Embryonic facial prominence (tissue), 1 donor: ENCODE data around the gene IQCC.
"Not testable (repeated sequence)": the region's sequence is repeated elsewhere in the genome, so short reads cannot be mapped to it uniquely, and the experiment has no call there.

Experiments
- DNase-seq: peaks from one replicate; pipeline ENCODE4 v3.0.0-alpha.2; 2016; ENCODE audit errors: extremely low spot score

The IQCC gene

DNA sequence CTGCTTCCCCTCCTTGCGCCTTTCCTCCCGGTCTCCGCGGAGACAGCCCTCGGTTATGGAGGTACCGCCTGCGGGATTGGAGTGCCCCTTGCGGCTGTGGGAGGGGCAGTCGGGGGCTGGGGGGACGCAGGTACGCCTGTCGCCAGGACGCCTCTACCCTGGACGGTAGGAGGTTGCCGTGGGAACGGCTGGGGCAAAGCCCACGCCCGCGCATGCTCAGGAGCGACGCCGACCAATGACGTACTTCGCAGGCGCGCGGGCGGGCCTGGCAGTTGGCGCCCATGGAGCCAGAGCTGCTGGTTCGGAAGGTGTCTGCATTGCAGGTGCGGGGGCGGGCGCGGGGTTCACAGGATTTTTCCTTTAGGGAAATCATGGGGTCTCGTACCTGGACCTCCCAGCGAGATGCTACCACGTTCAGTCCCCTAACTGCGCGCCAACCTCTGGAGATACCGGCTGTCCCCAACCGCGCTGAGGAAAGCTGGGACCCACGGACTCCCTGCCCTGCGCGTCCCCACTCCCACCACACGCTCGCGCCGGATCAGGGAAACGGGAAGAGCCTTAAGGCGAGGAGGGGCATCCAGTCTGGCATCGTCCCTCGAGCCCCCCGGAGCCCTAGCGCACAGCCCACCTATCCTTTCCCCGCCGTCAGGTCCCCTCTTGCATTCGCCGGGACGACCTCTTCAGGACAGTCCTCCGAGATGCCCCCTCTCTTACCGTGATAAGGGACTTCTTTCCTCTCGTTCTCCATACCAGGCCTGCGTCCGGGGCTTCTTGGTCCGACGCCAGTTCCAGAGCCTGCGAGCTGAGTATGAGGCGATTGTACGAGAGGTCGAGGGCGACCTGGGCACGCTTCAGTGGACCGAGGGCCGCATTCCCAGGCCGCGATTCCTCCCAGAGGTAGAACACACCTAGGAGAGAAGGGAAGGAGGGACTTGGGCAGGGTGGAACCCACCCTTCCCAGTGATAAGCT is at the start of gene IQCC:
Gene IQCC, plus strand, starts transcription at position 271 of the 970 bp plus-strand sequence. Its CDS starts 11 bp downstream, at position 282.
- DNase-seq, result peak; percentile 74

GRCh38 chr1:32159189-32159588 is 46.3 kb upstream of the IQCC start:
- DNase-seq, result no peak

DNA sequence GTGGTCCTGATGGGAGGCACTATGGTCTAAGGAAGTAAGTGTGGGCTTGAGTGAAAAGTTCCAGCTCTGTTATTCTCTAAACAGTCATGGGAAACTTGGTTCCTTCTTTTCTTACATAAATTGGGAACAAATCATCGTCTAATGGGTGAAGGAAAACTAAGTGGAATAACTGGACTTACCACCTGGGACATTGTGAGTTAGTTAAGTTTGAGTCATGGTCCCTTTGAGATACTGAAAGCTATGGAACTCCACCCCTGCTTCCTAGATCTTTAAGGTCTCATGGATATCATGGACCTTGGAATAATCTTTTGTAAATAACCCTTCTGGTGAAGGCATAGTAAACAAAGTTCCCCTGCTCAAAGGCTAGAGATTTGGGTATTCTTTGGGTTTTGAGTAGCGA is 42.1 kb upstream of the IQCC start:
- DNase-seq, result no peak

DNA sequence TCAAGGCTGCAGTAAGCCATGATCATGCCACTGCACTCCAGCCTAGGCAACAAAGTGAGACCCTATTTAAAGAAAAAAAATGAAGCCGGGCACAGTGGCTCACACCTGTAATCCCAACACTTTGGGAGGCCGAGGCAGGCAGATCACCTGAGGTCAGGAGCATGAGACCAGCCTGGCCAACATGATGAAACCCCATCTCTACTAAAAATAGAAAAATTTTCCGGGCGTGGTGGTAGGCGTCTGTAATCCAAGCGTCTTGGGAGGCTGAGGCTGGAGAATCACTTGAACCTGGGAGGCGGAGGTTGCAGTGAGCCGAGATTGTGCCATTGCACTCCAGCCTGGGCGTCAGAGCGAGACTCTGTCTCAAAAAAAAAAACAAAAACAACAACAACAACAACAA is 39.8 kb upstream of the IQCC start:
- DNase-seq, result not testable (repeated sequence)

- DNase-seq, result no peak
These were observed 34.5 kb upstream of the IQCC start for GRCh38 chr1:32170991-32171390.

- DNase-seq, result no peak
These were observed 32.7 kb upstream of the IQCC start for GRCh38 chr1:32172621-32173245.

DNA sequence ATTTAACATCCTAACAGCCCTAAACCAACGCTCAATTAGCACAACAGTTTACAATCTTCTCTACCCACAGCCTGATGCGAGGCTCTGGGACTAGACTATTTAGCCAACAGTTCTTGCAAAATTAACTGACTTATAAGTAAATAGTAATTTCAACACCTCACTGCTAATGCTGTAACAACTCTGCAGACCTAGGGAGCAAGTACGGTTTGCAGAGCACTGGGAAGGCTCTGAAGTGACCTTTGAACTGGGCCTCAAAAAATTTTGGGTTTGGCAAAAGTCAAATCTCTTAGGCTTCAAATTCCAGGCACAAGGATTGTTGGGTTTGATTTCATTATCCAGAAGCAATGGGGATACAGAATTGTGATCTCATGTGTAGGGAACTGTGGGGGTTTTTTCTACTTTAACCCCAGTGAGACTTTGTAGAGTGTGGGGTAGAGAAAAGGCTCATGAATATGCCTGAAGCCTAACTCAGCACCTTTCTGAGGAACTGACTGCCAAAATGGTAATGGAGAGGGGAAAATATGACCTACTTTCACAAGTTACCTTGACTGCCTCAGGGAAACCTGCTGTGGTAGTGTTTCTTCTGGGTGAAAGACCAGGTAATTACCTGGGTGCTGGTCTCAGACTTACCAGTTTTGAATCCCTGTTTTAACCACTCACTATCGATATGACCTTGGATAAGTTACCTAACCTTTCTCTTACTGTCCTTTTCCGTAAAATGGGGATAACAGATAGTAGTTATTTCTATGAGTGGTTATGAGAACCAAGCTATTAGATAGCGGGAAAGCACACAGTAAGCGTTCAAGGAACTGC is 26.9 kb upstream of the IQCC start:
- DNase-seq, result no peak

DNA sequence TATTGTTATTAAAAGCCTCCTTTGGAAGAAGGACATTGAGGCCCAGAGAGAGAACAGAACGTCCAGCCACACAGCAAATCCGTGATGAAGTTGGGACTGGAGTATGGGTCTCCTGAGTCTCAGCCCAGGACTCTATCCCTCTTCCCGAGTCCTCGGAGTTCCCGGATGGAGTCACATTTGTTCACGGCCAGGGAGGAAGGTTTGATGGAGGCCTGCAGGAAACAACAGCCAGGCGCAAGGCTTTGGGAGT is 26.4 kb upstream of the IQCC start:
- DNase-seq, result no peak

- peak; percentile 82 for DNase-seq
These were observed 25.9 kb upstream of the IQCC start, which contains the start of gene TXLNA for GRCh38 chr1:32179443-32180185. TSS of gene TXLNA (plus strand) at chr1:32179675. CDS start at chr1:32180346, 671 bp downstream.

DNA sequence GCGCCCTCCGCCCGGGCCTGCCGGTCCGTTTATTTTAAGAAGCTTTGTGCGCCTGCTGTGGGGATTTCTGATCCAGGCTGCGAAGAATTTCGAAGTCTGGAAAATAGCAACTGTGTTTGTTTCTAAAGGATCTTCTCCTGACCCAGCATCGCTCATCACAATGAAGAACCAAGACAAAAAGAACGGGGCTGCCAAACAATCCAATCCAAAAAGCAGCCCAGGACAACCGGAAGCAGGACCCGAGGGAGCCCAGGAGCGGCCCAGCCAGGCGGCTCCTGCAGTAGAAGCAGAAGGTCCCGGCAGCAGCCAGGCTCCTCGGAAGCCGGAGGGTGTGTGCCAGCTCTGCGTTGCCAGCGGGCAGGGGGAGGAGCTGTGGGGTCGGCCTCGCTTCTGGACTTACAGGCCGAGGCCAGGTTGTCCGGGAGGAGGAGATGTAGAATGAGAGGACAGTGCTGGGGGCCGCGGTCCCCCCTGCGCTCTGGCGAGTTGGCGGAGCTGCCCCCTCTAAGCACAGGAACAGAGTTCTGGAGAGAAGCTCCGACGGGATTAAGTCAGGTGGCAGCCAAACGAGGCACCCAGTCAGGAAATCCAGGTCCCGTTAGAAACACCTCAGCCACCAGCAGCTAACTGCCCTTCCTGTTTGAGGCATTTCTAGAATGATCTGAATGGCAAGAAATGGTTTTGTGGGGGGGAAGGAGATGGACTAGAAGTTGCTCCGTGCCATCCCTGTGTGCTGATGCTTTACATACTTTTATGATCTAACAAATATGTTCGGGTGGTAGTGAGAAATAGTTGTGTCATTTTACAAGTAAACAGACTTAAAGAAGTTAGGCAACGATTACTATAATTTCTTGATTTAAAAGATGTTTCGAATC is 25.0 kb upstream of the IQCC start:
- no peak for DNase-seq

DNA sequence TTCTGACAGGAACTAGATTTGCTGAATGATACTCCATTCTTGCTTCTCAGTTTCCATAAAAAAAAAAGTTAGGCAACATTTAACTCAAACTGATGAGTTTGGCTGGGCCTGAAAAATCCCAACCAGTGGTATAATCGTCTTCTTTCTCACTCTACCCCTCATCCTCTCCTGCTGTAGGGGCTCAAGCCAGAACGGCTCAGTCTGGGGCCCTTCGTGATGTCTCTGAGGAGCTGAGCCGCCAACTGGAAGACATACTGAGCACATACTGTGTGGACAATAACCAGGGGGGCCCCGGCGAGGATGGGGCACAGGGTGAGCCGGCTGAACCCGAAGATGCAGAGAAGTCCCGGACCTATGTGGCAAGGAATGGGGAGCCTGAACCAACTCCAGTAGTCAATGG is 24.4 kb upstream of the IQCC start:
- no peak for DNase-seq

DNA sequence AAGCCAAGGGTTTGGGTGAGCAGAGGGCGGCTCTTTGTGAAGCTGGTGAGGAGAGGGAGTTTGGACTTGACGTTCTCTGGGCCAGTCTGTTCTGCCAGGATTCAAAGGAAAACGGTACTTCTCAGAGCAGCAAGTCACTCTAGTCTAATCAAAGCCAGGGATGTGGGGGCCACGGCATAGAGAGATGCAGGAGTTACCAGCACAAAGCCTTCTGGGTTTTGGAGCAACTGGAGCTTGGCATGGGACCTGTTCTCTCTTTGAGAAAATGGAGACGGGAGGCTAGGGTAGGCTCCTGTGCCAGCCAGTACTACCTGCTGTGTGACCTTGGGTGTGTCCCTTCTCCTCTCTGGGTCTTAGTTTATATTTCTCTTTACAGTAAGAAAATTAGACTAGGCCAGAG is 23.9 kb upstream of the IQCC start:
- DNase-seq, result no peak

GRCh38 chr1:32182060-32182459 is 23.4 kb upstream of the IQCC start:
- no peak for DNase-seq

DNA sequence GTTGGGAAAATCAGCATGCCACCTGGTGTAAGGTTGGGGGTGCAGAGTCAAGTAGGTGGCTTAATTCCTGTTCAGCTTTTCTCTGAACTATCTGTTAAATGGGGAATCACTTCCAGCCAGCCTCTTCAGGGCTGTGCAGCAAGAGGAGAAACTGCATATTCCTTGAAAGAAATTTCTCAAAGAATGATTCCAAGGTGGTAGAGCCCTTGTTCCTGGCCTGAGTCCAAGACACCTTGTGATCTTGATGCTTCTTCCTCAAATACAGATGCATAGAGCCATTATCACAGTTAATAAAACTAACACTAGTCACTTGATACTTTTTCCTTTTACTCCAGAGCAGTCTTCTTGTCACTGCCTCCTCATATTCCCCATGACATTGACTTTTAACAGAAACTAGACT is 20.8 kb upstream of the IQCC start:
- DNase-seq, result no peak

DNA sequence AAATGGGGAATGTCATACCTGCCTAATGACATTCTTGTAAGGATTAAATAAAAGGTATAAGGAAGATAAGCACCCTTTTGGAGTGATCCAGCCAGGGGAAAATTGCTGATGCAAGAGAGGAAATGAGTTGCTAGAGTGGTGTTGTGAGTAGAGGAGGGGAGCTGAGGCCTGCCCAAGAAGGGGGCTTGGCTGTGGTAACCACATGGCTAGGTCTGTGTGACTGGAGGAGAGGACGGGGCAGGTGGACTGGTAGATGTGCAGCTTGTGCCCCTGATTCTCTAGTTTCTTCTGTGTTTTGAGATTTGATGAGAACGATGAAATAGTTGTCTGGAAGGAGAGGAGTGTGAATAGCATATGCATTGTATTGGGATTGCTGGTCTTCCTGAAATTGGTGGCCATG is 19.4 kb upstream of the IQCC start:
- DNase-seq, result no peak

- no peak for DNase-seq
These were observed 19.0 kb upstream of the IQCC start for GRCh38 chr1:32186491-32186890.

- DNase-seq, result no peak
These were observed 17.6 kb upstream of the IQCC start for GRCh38 chr1:32187850-32188249.

- no peak for DNase-seq
These were observed 13.1 kb upstream of the IQCC start for GRCh38 chr1:32192220-32192948.

DNA sequence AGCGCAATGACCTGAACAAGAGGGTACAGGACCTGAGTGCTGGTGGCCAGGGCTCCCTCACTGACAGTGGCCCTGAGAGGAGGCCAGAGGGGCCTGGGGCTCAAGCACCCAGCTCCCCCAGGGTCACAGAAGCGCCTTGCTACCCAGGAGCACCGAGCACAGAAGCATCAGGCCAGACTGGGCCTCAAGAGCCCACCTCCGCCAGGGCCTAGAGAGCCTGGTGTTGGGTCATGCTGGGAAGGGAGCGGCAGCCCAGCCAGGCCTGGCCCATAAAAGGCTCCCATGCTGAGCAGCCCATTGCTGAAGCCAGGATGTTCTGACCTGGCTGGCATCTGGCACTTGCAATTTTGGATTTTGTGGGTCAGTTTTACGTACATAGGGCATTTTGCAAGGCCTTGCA is 10.5 kb upstream of the IQCC start:
- no peak for DNase-seq

- DNase-seq, result no peak
These were observed 9.9 kb upstream of the IQCC start for GRCh38 chr1:32195531-32195930.
